Umbilical cord (tissue), 2 donors: ENCODE data around the gene OIP5. TPM values are rescaled to one million over a fixed set of nuclear protein-coding genes. Genes with fewer than 3 reads are reported as not detected.
"Not testable (repeated sequence)": the region's sequence is repeated elsewhere in the genome, so short reads cannot be mapped to it uniquely, and the experiment has no call there.

Experiments
- DNase-seq: peaks from one replicate; pipeline ENCODE4 v3.0.0-alpha.2; 2015; ENCODE audit warnings: low spot score
- total RNA-seq: library from RNA; depleted of rRNA; stranded (reverse); fragments of >200 nt; gene quantifications from one replicate; pipeline ENCODE4 v1.2.3, GENCODE V29; 2014; ENCODE audit warnings: low replicate concordance; ENCODE audit not compliant: insufficient read depth

Gene OIP5
- total RNA-seq, 1 donor from 2014 or later: 1.4 TPM

- not testable (repeated sequence) for DNase-seq
Measured at GRCh38 chr15:41260924-41261323, 71.5 kb downstream of the OIP5 start.

- DNase-seq: no peak
Measured at GRCh38 chr15:41259546-41260189, 72.7 kb downstream of the OIP5 start.

Other genes starting within 250 kb of the OIP5 start
- 16.9 TPM for gene INO80, start 216.3 kb downstream of the OIP5 start, total RNA-seq
- 1.4 TPM for gene EXD1, start 101.8 kb downstream of the OIP5 start, total RNA-seq
- gene CHP1, start 101.3 kb downstream of the OIP5 start, total RNA-seq: 71.7 TPM
- gene NUSAP1, start 290 bp upstream of the OIP5 start, total RNA-seq: 15.9 TPM
- 26.0 TPM for gene NDUFAF1, start 69.9 kb upstream of the OIP5 start, total RNA-seq
- 16.4 TPM for gene RTF1, start 84.5 kb upstream of the OIP5 start, total RNA-seq
- gene ITPKA, start 161.3 kb upstream of the OIP5 start, total RNA-seq: 24.1 TPM
- 4.3 TPM for gene LTK, start 181.2 kb upstream of the OIP5 start, total RNA-seq
- gene RPAP1, start 211.7 kb upstream of the OIP5 start, total RNA-seq: 22.9 TPM
- gene TYRO3, start 226.6 kb upstream of the OIP5 start, total RNA-seq: 5.5 TPM